Erythroblast (primary cell): Measurements from ENCODE around the gene CSTPP1.

Source experiments
- DNase-seq, 2 experiments: peaks; one replicate each; lab custom pipeline; 2025; lab: John Stamatoyannopoulos, UW
- GATA1 ChIP-seq: IDR thresholded peaks from 2 replicates; pipeline ENCODE4 v1.6.1; 2011; ENCODE audit warnings: low read depth, mild to moderate bottlenecking, control low read depth, low read length, moderate library complexity
- POLR2A ChIP-seq: IDR thresholded peaks from 2 replicates; pipeline ENCODE4 v1.6.1; 2011; ENCODE audit warnings: mild to moderate bottlenecking, low read length

CSTPP1 gene

GRCh38 chr11:47132490-47132889 is 195.9 kb downstream of the CSTPP1 start:
- TF ChIP-seq POLR2A (no peak), GATA1 (no peak)
- DNase-seq, result no peak

- peak; percentile 15 to 20 for DNase-seq
- TF ChIP-seq GATA1 (no peak), POLR2A (no peak)
Measured at GRCh38 chr11:47132981-47133380, 196.4 kb downstream of the CSTPP1 start.

GRCh38 chr11:47136327-47136726 is 199.8 kb downstream of the CSTPP1 start:
- TF ChIP-seq GATA1 (no peak), POLR2A (no peak)
- no peak for DNase-seq

- no peak for DNase-seq
- TF ChIP-seq GATA1, result no peak
- no peak for TF ChIP-seq POLR2A
Measured at GRCh38 chr11:47136921-47137320, 200.4 kb downstream of the CSTPP1 start.

- DNase-seq, result no peak
- no peak for TF ChIP-seq POLR2A
- no peak for TF ChIP-seq GATA1
Measured at GRCh38 chr11:47137476-47137875, 200.9 kb downstream of the CSTPP1 start.

GRCh38 chr11:47139878-47140277 is 203.3 kb downstream of the CSTPP1 start:
- TF ChIP-seq GATA1 (no peak), POLR2A (no peak)
- DNase-seq, result no peak

GRCh38 chr11:47143322-47143721 is 206.8 kb downstream of the CSTPP1 start:
- DNase-seq, result no peak
- no peak for TF ChIP-seq GATA1
- TF ChIP-seq POLR2A, result no peak

GRCh38 chr11:47144541-47144940 is 208.0 kb downstream of the CSTPP1 start:
- TF ChIP-seq GATA1 (no peak), POLR2A (no peak)
- no peak for DNase-seq

GRCh38 chr11:47147250-47147649 is 210.7 kb downstream of the CSTPP1 start:
- TF ChIP-seq POLR2A (no peak), GATA1 (no peak)
- DNase-seq, result no peak

- DNase-seq, result no peak
- TF ChIP-seq GATA1, result no peak
Measured at GRCh38 chr11:47147681-47148080, 211.1 kb downstream of the CSTPP1 start.

GRCh38 chr11:47148270-47148669 is 211.7 kb downstream of the CSTPP1 start:
- DNase-seq, result no peak
- TF ChIP-seq POLR2A (no peak), GATA1 (no peak)

GRCh38 chr11:47148903-47149531 is 212.5 kb downstream of the CSTPP1 start:
- DNase-seq, result no peak
- TF ChIP-seq GATA1 (no peak), POLR2A (no peak)

- TF ChIP-seq GATA1, result no peak
- TF ChIP-seq POLR2A, result no peak
- no peak for DNase-seq
Measured at GRCh38 chr11:47149782-47150181, 213.2 kb downstream of the CSTPP1 start.

GRCh38 chr11:47152126-47152952 is 215.8 kb downstream of the CSTPP1 start:
- no peak for DNase-seq
- TF ChIP-seq POLR2A (no peak), GATA1 (no peak)
